LNCAP (cell line): ENCODE results near the gene CCDC50.

ENCODE experiments used
- TF ChIP-seq, protein P1 (sequence below): fragments of 450-650 bp; IDR thresholded peaks from 2 replicates; pipeline ENCODE4 v1.5.1; 2017; ENCODE audit warnings: mild to moderate bottlenecking

CCDC50 gene

DNA sequence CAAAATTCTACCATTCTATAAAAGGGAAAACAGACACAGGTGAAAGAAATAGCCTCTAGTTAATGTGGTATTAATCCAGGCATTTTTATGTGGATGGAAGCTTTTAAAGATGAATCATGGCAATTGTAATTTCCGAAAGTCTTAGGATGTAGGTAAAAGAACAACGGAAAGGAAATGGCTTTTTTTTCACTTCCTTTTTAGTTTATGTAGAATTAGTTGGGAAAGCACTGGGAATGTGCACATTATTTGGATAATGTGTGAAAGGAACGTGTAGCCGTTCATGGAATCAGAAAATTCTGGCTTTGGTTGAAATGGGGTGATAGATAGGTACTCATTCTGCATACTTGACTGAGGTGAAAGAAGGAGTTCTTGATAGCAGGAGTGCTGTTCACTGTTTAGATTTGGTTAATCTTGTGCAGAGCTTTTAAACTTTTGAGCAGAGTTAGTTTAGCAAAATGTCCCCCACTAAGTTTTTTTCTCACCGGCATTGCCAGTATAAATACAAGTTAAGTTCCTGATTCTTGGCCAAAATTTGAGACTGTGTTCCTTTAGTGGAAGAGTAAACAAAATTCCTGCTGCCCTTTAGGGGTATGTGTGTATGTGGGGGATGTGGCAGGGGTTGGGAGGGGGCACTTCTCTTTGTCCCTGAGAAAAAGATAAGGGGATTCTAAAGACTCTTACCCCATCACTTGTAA, 21.3 kb downstream of the CCDC50 start:
- TF ChIP-seq, protein P1, sequence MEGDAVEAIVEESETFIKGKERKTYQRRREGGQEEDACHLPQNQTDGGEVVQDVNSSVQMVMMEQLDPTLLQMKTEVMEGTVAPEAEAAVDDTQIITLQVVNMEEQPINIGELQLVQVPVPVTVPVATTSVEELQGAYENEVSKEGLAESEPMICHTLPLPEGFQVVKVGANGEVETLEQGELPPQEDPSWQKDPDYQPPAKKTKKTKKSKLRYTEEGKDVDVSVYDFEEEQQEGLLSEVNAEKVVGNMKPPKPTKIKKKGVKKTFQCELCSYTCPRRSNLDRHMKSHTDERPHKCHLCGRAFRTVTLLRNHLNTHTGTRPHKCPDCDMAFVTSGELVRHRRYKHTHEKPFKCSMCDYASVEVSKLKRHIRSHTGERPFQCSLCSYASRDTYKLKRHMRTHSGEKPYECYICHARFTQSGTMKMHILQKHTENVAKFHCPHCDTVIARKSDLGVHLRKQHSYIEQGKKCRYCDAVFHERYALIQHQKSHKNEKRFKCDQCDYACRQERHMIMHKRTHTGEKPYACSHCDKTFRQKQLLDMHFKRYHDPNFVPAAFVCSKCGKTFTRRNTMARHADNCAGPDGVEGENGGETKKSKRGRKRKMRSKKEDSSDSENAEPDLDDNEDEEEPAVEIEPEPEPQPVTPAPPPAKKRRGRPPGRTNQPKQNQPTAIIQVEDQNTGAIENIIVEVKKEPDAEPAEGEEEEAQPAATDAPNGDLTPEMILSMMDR, result no peak

DNA sequence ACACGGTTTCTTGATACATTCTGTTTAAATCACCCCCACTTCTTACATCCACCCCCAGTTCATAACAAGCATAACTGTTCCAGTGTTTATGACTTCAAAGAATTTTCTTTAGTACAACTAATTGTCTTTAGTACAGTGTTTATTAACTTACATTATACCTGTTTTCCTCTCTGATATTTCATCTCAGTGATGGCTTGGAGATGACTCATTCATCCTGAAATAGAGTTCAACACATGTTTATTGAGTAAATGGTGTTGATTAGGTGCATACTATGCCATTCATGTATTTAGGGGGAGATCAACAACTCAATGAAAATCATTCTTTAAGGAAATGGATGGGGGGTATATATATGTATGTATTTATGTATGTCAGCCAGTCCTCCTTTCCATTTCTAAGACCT, 22.8 kb downstream of the CCDC50 start:
- TF ChIP-seq, protein P1, result no peak

DNA sequence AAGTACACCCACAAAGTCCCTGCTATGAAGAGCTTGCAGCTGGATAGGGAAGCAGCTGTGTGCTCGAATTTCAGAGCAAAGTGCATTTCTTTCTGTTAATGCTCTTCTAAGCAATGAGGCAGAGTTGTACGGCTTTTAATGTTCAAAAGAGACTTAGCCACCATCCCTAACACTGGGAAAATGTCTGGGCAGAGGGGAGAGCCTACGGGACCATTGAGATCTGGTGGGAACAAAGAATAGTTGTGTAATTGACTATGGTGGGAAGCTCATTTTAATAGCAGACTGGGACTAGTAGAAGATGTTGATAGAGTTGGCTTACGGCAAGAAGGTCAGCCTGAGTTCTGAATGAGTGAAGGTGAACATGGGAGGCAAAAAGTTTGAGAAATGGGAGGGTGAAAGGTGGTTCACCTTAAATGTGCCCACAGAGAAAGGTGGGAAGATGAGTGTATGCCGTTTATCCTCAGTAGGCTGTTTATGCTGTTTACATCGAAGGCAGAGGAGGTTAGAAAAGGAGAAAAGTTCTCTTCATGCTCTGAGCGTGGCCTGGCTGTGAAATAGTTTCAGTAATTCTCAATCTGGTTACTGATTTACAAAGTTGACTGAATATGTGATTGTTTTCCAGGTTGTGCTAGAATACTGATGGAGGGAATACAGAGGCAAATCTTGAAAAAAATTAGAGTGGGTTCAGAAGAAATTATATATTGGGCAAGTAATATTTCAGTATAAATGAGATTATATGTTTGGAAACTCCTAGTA, 24.0 kb downstream of the CCDC50 start:
- TF ChIP-seq, protein P1, result no peak

DNA sequence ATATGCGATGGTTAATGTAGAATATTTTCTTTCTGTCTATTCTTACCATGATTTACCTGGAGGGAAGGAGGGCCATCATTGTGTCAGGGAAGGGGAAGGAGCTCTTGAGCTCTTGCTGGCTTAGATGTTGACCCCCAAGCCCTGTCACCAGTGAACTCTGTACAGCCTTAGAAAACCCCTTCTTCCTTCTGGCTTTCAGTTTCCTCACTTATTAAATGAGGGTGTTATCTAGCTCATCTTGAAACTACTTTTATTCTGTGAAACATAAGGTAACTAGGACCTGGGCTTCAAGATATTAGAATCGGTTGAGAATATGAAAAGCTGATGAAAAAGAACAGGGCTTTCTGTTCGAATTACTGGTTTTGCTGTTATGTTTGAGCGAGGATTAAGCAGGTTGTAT, 26.2 kb downstream of the CCDC50 start:
- TF ChIP-seq, protein P1, result no peak

DNA sequence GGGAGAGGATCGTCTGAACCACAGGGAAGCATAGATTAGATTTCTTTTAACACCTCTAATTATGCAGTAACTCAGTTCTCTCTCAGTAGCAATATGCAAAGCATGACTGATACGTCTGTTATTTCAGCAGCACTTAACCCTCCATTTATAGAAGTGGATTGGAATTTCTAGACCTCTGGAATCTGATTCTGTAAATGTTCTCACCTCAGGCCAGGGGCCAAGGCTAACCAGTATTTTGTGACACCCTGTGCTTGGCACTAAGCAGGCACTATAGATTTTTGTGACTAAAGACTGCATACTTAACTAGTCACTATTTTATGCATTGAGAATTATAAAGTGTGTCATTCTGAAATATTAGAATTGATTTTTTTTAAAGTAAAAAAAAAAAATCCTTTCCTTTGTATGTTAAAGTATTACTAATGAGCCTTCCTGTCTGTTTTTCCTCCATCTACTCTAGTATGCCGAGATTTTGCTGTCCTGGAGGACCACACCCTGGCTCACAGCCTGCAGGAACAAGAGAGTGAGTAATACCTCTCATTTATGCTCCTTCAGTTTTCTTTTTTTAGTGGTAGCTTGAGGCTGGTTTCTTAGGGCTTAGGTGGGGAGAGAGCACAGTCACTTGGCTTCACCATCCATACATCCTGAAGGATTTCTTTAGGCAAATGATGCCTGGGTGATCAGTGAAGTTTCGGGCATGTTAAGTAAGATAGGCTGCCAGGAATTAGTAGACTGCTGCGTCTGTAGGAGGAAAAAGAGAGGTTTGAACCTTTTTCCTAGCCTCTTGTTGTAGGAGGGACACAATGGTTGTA, 27.6 kb downstream of the CCDC50 start:
- TF ChIP-seq, protein P1, result no peak

DNA sequence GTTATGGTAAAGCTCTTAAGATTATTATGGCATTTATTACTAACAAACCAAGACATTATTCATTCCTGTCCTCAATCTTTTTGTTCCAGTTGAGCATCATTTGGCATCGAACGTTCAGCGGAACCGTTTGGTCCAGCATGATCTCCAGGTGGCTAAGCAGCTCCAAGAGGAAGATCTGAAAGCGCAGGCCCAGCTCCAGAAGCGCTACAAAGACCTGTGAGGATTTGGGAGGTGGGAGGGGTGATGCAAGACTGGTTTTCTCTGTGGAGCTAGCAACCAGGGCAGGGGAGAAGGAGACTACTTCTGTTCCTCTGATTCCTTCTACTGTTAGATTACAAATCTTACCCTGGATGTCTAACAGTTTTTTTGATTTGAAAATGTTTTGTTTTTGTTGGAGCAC, 28.7 kb downstream of the CCDC50 start:
- TF ChIP-seq, protein P1, result no peak

DNA sequence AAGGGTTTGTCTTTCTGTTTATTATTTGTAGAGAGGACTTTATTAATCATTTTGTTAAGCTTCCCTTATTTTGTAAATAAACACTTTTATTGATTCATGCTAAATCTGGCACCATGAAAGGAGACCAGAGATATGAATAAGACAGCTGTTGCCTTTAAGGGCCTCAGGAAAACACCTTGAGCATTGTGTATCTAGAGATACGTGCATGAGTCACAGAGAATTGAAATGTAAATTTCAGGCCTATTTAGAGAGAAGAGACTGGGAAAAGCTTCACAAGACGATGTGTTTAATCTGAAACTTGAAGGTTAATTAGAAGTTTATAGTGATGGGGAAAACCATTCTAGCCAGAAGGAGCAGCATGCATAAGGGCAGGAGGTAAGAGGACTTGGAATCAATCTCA, 29.7 kb downstream of the CCDC50 start:
- TF ChIP-seq, protein P1, result no peak
